OCI-LY1 (cell line): ENCODE results near the gene ASPA.

ENCODE experiments used
- EZH2 ChIP-seq: fragments of 200-600 bp; sonication (generic), shearing (Covaris generic); IDR thresholded peaks from 2 replicates; pipeline ENCODE4 v1.8.0; 2017; ENCODE audit warnings: borderline replicate concordance, mixed run types, mild to moderate bottlenecking, antibody characterized with exemption, low read length, moderate library complexity, mixed read lengths
- TF ChIP-seq, protein P1 (sequence below): fragments of 200-600 bp; sonication (generic), shearing (Covaris generic); IDR thresholded peaks from 2 replicates; pipeline ENCODE4 v1.5.1; 2017; ENCODE audit warnings: mild to moderate bottlenecking, antibody characterized with exemption, low read length, moderate library complexity, mixed read lengths

DNA sequence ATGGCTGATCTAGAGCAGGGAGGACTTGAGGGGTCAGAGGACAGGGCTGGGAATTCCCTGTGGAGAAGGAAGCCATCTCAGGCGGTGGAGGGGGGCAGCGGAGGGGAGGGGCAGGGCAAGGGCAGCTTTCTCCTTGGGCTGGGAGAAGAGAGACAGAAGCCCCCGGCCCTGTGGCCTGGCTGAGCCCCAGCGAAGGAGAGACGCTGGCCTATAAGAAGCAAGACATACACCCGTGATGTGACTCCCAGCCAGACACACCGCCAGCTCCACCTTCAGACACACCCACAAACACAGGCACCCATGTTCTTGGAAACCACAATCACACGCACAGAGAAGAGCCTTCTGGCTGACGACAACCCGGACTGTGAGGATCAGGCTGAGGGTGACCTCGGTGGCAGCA lies 71.8 kb downstream of the ASPA start:
- no peak for TF ChIP-seq EZH2
- TF ChIP-seq, protein P1, sequence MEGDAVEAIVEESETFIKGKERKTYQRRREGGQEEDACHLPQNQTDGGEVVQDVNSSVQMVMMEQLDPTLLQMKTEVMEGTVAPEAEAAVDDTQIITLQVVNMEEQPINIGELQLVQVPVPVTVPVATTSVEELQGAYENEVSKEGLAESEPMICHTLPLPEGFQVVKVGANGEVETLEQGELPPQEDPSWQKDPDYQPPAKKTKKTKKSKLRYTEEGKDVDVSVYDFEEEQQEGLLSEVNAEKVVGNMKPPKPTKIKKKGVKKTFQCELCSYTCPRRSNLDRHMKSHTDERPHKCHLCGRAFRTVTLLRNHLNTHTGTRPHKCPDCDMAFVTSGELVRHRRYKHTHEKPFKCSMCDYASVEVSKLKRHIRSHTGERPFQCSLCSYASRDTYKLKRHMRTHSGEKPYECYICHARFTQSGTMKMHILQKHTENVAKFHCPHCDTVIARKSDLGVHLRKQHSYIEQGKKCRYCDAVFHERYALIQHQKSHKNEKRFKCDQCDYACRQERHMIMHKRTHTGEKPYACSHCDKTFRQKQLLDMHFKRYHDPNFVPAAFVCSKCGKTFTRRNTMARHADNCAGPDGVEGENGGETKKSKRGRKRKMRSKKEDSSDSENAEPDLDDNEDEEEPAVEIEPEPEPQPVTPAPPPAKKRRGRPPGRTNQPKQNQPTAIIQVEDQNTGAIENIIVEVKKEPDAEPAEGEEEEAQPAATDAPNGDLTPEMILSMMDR, result no peak
